Endothelial cell of umbilical vein (primary cell): ENCODE results near the gene BLTP1. TPM values are rescaled to one million over a fixed set of nuclear protein-coding genes. Genes with fewer than 3 reads are reported as not detected.

Source experiments
- BruUV-seq: library from RNA; stranded (reverse); fragments of 400-500 nt; replicated peaks from 2 replicates; lab custom pipeline; 2021; lab: Mats Ljungman, UMichigan
- CTCF ChIA-PET: fragments of 300-600, 350-600 bp; sonication (Branson Sonifier 250); formaldehyde crosslinking; loops from one replicate; lab custom pipeline; 2021; ENCODE audit warnings: antibody characterized with exemption, inconsistent platforms; lab: Charles Lee
- POLR2A ChIA-PET: fragments of 300-600, 350-600 bp; sonication (Branson Sonifier 250); formaldehyde crosslinking; loops from one replicate; lab custom pipeline; 2021; ENCODE audit warnings: antibody characterized with exemption, inconsistent platforms; lab: Charles Lee
- DNase-seq: peaks from one replicate; pipeline ENCODE4 v3.0.0-alpha.2; 2011; ENCODE audit warnings: low read depth, low spot score
- FAIRE-seq: peaks from 2 replicates; lab custom pipeline; 2011; peaks lifted over from hg19 to GRCh38; lab: Jason Lieb, UNC
- H2AFZ ChIP-seq: 2 replicates; pipeline ENCODE4 v1.6.0; 2012; ENCODE audit warnings: low read depth, low read length, control low read depth, inconsistent platforms
- H3K27ac ChIP-seq: 2 replicates; pipeline ENCODE4 v1.5.1; 2011; ENCODE audit warnings: low read depth, mild to moderate bottlenecking, control low read depth, low read length, moderate library complexity; ENCODE audit not compliant: insufficient read depth
- H3K27me3 ChIP-seq, 2 experiments: 2 replicates each; pipeline versions ENCODE4 v1.6.0 to v1.6.1; 2011; ENCODE audit warnings: low read length in 2 of 2, mixed read lengths in 1 of 2; ENCODE audit not compliant: control insufficient read depth in 2 of 2, insufficient read depth in 2 of 2
- H3K36me3 ChIP-seq, 2 experiments: 2 replicates in 1 of 2; 3 replicates in 1 of 2; pipeline ENCODE4 v1.5.1; 2011; ENCODE audit warnings: low read length in 2 of 2, mild to moderate bottlenecking in 1 of 2, moderate library complexity in 1 of 2; ENCODE audit not compliant: control insufficient read depth in 2 of 2, insufficient read depth in 2 of 2; ENCODE audit errors: extremely low read depth in 1 of 2
- H3K4me1 ChIP-seq: 3 replicates; pipeline ENCODE4 v1.5.1; 2011; ENCODE audit warnings: mild to moderate bottlenecking, low read length; ENCODE audit not compliant: control insufficient read depth, insufficient read depth; ENCODE audit errors: extremely low read depth
- H3K4me2 ChIP-seq: 2 replicates; pipeline ENCODE4 v1.6.1; 2011; ENCODE audit warnings: low read length, control low read depth, mixed read lengths; ENCODE audit not compliant: insufficient read depth
- H3K4me3 ChIP-seq, 3 experiments: fragments of 200-600 bp in 1 of 3; sonication (generic), shearing (Covaris generic) in 1 of 3; replicated peaks in 1 of 3; 2 replicates each; pipeline ENCODE4 v1.5.1; 2011 to 2016; ENCODE audit warnings: control low read depth in 3 of 3, low read length in 3 of 3, mild to moderate bottlenecking in 2 of 3, inconsistent platforms in 1 of 3, low read depth in 1 of 3, moderate library complexity in 1 of 3; ENCODE audit not compliant: insufficient read depth in 1 of 3
- H3K79me2 ChIP-seq: 2 replicates; pipeline ENCODE4 v1.6.0; 2012; ENCODE audit warnings: low read length, inconsistent platforms; ENCODE audit not compliant: control insufficient read depth, insufficient read depth
- H3K9ac ChIP-seq: replicated peaks from 2 replicates; pipeline ENCODE3; 2011; ENCODE audit warnings: low read length, control low read depth; ENCODE audit not compliant: insufficient read depth; ENCODE audit errors: extremely low read depth
- H3K9me1 ChIP-seq: replicated peaks from 3 replicates; pipeline ENCODE4 v1.6.0; 2011; ENCODE audit warnings: mild to moderate bottlenecking, low read length; ENCODE audit not compliant: control insufficient read depth, insufficient read depth; ENCODE audit errors: extremely low read depth
- H3K9me3 ChIP-seq: replicated peaks from 2 replicates; pipeline ENCODE4 v1.5.1; 2012; ENCODE audit warnings: low read length, inconsistent platforms; ENCODE audit not compliant: control insufficient read depth, insufficient read depth
- H4K20me1 ChIP-seq: replicated peaks from 2 replicates; pipeline ENCODE3; 2011; ENCODE audit warnings: mild to moderate bottlenecking, low read length; ENCODE audit not compliant: control insufficient read depth, insufficient read depth; ENCODE audit errors: extremely low read depth
- EZH2 ChIP-seq: IDR thresholded peaks from 2 replicates; pipeline ENCODE4 v1.6.1; 2012; ENCODE audit warnings: borderline replicate concordance, low read depth, mild to moderate bottlenecking, moderate library complexity, low read length, inconsistent platforms; ENCODE audit not compliant: severe bottlenecking
- FOS ChIP-seq: IDR thresholded peaks from 2 replicates; pipeline ENCODE4 v1.6.1; 2011; ENCODE audit warnings: mild to moderate bottlenecking, low read length, moderate library complexity, borderline replicate concordance; ENCODE audit not compliant: insufficient read depth
- GATA2 ChIP-seq: IDR thresholded peaks from 2 replicates; pipeline ENCODE4 v1.7.0; 2011; ENCODE audit warnings: low read depth, mild to moderate bottlenecking, moderate library complexity, mixed read lengths, low read length; ENCODE audit not compliant: insufficient read length, insufficient read depth
- JUN ChIP-seq: IDR thresholded peaks from 2 replicates; pipeline ENCODE4 v1.6.1; 2011; ENCODE audit warnings: borderline replicate concordance, low read depth; ENCODE audit not compliant: insufficient read length, insufficient read depth
- MAX ChIP-seq: IDR thresholded peaks from 2 replicates; pipeline ENCODE4 v1.6.1; 2011; ENCODE audit not compliant: insufficient read depth, insufficient read length
- MYC ChIP-seq: IDR thresholded peaks from one replicate; pipeline ENCODE4 v1.6.1; 2011; ENCODE audit warnings: mild to moderate bottlenecking, low read depth, low read length
- POLR2A ChIP-seq: IDR thresholded peaks from 2 replicates; pipeline ENCODE4 v1.6.1; 2012; ENCODE audit warnings: low read depth, mild to moderate bottlenecking, control low read depth, low read length
- POLR2AphosphoS5 ChIP-seq: IDR thresholded peaks from 2 replicates; pipeline ENCODE4 v1.6.1; 2012; ENCODE audit warnings: low read depth, mild to moderate bottlenecking, control low read depth, low read length, moderate library complexity; ENCODE audit not compliant: insufficient read depth
- dilution Hi-C: fragments of 300-500 bp; cut with MboI; formaldehyde crosslinking; loops from one replicate; pipeline ENCODE4 v1.15.0; 2019; ENCODE audit warnings: low sequenced_read_pairs; ENCODE audit not compliant: extremely low pct_ligation_motif_present
- intact Hi-C: fragments of 100-400 bp; cut with micrococcal nuclease; formaldehyde crosslinking; loops from one replicate; pipeline ENCODE4 v1.10.0; 2022
- polyA plus RNA-seq, 4 experiments: library from polyadenylated mRNA; depleted of rRNA in 3 of 4; stranded (reverse) in 3 of 4; unstranded in 1 of 4; fragments of >200 nt; gene quantifications; 2 replicates each; pipeline versions ENCODE4 v1.2.1 to v1.2.3, GENCODE V29; 2011 to 2012; ENCODE audit warnings: missing spikeins in 1 of 4
- total RNA-seq: library from RNA; stranded (reverse); gene quantifications from 2 replicates; pipeline ENCODE4 v1.2.3, GENCODE V29; 2021
- TF ChIP-seq, protein P1 (sequence below), 2 donors: IDR thresholded peaks; 1 replicate in 1 of 2; 2 replicates in 1 of 2; pipeline ENCODE4 v1.5.1; 2011; ENCODE audit warnings: low read length in 2 of 2, mild to moderate bottlenecking in 2 of 2, moderate library complexity in 2 of 2, control low read depth in 1 of 2, inconsistent platforms in 1 of 2, low read depth in 1 of 2; ENCODE audit not compliant: insufficient read depth in 1 of 2; ENCODE audit errors: extremely low read depth in 1 of 2

Gene BLTP1
- total and polyA plus RNA-seq, 2 donors (not counting 3 experiments of a cell fraction or from before 2014, with no cell fraction given), result 14.7 to 47.1 TPM

DNA sequence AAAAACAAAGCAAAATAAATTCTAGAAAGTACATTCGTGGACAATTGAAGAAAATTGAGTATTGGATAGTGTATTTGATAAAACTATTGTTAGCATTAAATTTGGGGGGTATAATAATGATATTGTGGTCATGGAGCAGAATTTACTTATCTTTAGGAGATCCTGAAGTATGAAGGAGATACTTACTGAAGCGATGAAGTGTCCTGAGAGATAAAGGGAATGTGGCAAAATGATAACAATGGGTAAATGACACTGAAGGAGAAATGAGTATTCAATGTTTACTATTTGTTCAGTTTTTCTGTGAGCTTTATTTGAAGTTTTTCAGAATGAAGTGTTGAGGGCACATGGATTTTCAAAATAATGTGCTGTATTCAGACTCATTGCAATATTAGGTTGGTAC is 30.0 kb upstream of the BLTP1 start:
- Histone ChIP-seq H3K36me3 (no peaks in the 10 kb centered on the region), H4K20me1 (no peaks in the 10 kb centered on the region), H3K27ac (no peak overlapping the region), H3K27me3 (peaks cover 0 to 1% of the 10 kb centered on the region in 2 experiments), H3K9me1 (no peaks in the 10 kb centered on the region), H3K9me3 (no peaks in the 10 kb centered on the region), H3K79me2 (no peaks in the 10 kb centered on the region), H3K4me3 (no peak overlapping the region), H3K9ac (no peak overlapping the region), H2AFZ (no peak overlapping the region), H3K4me2 (no peak overlapping the region), H3K4me1 (no peaks in the 10 kb centered on the region)
- ChIA-PET POLR2A (interaction anchor here (0.7 kb wide), 1 partner anchor 334 kb away, joined by 4 read pairs; no protein-coding TSS in a partner anchor), CTCF (no interaction called here)
- no TSS peak for BruUV-seq
- no peak for TF ChIP-seq MYC
- TF ChIP-seq, protein P1, sequence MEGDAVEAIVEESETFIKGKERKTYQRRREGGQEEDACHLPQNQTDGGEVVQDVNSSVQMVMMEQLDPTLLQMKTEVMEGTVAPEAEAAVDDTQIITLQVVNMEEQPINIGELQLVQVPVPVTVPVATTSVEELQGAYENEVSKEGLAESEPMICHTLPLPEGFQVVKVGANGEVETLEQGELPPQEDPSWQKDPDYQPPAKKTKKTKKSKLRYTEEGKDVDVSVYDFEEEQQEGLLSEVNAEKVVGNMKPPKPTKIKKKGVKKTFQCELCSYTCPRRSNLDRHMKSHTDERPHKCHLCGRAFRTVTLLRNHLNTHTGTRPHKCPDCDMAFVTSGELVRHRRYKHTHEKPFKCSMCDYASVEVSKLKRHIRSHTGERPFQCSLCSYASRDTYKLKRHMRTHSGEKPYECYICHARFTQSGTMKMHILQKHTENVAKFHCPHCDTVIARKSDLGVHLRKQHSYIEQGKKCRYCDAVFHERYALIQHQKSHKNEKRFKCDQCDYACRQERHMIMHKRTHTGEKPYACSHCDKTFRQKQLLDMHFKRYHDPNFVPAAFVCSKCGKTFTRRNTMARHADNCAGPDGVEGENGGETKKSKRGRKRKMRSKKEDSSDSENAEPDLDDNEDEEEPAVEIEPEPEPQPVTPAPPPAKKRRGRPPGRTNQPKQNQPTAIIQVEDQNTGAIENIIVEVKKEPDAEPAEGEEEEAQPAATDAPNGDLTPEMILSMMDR (IDR thresholded peaks at IDR 0.05; ENCODE audit: extremely low read depth in 1 of 2, insufficient read depth in 1 of 2, low read depth in 1 of 2, low read length in 2 of 2), result no peak
- TF ChIP-seq JUN, result no peak
- no peak for TF ChIP-seq MAX
- TF ChIP-seq POLR2AphosphoS5, result no peak
- TF ChIP-seq POLR2A, result no peak
- TF ChIP-seq GATA2, result no peak
- TF ChIP-seq FOS, result no peak
- TF ChIP-seq EZH2, result no peak
- intact Hi-C loops, result no loop called here
- no peak for DNase-seq
- dilution Hi-C loops, result no loop called here
- FAIRE-seq, result no peak
